ENCODE data around the gene SRC. TPM values are rescaled to one million over a fixed set of nuclear protein-coding genes. Genes with fewer than 3 reads are reported as not detected.

The SRC gene
- total and polyA plus RNA-seq, 2 of the 8 experiments (the other 6 are each of a cell fraction or from before 2014, with no cell fraction given) = 27.6 to 28.8 TPM

DNA sequence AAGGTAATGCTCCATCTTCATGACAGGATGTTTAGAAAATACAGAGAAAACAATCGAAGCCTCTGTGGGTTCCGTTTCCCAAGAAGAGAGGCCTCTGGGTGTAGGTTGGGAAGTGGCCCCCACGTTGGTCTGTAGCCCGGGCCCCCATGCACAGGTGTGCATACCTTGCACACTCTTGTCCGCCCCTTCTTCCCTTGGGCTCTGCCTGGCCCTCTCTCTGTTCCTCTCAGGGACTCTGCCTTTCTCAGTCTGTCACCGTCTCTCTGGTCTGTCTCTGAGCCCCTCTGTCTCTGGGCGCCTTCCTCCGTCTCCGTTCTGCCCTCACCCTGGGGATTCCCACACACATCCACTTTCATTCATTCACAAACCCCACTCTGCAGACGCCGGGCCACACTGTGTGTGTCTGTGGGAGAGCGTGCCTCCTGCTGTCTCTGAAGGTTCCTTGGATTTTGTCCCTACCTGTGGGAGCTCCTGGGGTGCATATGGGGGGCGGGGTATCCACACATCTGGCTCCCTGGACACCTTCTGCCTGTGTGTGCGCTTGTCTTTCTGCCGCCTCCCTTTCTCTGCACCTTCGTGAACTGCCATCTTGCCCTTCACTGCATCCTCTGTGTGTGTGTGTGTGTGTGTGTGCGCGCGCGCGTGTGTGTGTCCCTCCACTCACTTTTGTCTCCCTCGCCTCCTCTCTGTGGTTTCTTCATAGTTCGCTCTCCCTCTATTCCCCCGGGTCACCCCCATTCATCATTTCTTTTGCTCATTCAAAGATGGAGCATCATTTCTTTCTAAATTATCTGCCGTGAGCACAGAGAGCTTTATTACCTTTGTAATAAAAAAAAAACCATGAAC lies 75.3 kb downstream of the SRC start:
- Histone ChIP-seq H2BK120ac (replicated peaks; ENCODE audit: low read depth, low read length) (no peak overlapping the region), H3K18ac (ENCODE audit: extremely low read depth, low read length) (peak overlapping the region; percentile 32; the same call in 1 of the 2 replicates), H3K23me2 (ENCODE audit: low read depth, low read length) (peaks cover 7% of the 10 kb centered on the region; the same call in 1 of the 2 replicates), H3K56ac (replicated peaks; ENCODE audit: insufficient read length, low read depth, low read length) (no peak overlapping the region), H3K27me3 (replicated peaks in 1 of 4; ENCODE audit: control insufficient read depth in 3 of 4, extremely low read depth in 1 of 4, insufficient read depth in 3 of 4, low read length in 3 of 4) (no peaks in the 10 kb centered on the region; a peak in 1 of 7 replicates), H2AK5ac (ENCODE audit: low read depth, low read length) (0 out of 2 replicates have a peak overlapping the region, but pooled peaks have one; percentile 87), H3K9me3 (ENCODE audit: insufficient read depth in 2 of 2, low read depth in 1 of 2, low read length in 1 of 2) (no peaks in the 10 kb centered on the region), H3K4me2 (ENCODE audit: insufficient read depth in 1 of 2, low read depth in 2 of 2, low read length in 2 of 2) (peak overlapping the region in 1 of 2 experiments; percentile 6; a peak in 2 of 4 replicates), H4K8ac (ENCODE audit: extremely low read depth, insufficient read depth, low read length) (peak overlapping the region; percentile 5; the same call in 1 of the 2 replicates), H4K5ac (ENCODE audit: insufficient read length, low read depth, low read length) (no peak overlapping the region), H2AFZ (ENCODE audit: low read length) (no peak overlapping the region), H4K91ac (replicated peaks; ENCODE audit: insufficient read length, low read length) (no peak overlapping the region), H2BK20ac (ENCODE audit: low read length) (no peak overlapping the region), H3K4me3 (ENCODE audit: extremely low read depth in 1 of 4, insufficient read depth in 2 of 4, low read depth in 3 of 4, low read length in 4 of 4) (no peak overlapping the region), H3K27ac (ENCODE audit: low read depth, low read length) (no peak overlapping the region), H3K79me2 (ENCODE audit: control insufficient read depth in 1 of 2, insufficient read depth in 2 of 2, low read length in 2 of 2) (no peaks in the 10 kb centered on the region), H3K4ac (replicated peaks; ENCODE audit: insufficient read length, low read depth, low read length) (no peak overlapping the region), H3K23ac (ENCODE audit: insufficient read length) (no peak overlapping the region), H4K20me1 (replicated peaks in 1 of 2; ENCODE audit: control insufficient read depth in 1 of 2, insufficient read depth in 2 of 2, low read length in 2 of 2) (no peaks in the 10 kb centered on the region), H3K36me3 (ENCODE audit: control insufficient read depth in 2 of 4, insufficient read depth in 4 of 4, low read length in 3 of 4) (no peaks in the 10 kb centered on the region; a peak in 1 of 8 replicates), H3K9ac (replicated peaks in 1 of 4; ENCODE audit: extremely low read depth in 1 of 4, low read depth in 3 of 4, low read length in 3 of 4) (no peak overlapping the region; a peak in 1 of 7 replicates), H2BK12ac (ENCODE audit: low read depth, low read length) (peak overlapping the region; percentile 75), H3K79me1 (ENCODE audit: low read depth, low read length) (peaks cover 3% of the 10 kb centered on the region; the same call in 1 of the 2 replicates), H2BK5ac (ENCODE audit: low read depth, low read length) (no peak overlapping the region; the same call in 1 of the 2 replicates), H3K4me1 (replicated peaks in 1 of 4; ENCODE audit: control insufficient read depth in 3 of 4, insufficient read depth in 4 of 4, low read length in 3 of 4) (peaks cover 0 to 36% (median 17%) of the 10 kb centered on the region in 4 experiments; a peak in 6 of 7 replicates), H2BK15ac (ENCODE audit: low read length) (no peak overlapping the region; the same call in 1 of the 2 replicates), H3K14ac (ENCODE audit: insufficient read length) (no peak overlapping the region)
- ChIA-PET CTCF (ENCODE audit: partially characterized antibody) (interaction anchor here (1.3 to 2.4 kb wide), 2 partner anchors 24 to 48 kb away, joined by 3 to 8 read pairs; no protein-coding TSS in a partner anchor), POLR2A (ENCODE audit: partially characterized antibody) (interaction anchor here (1.2 to 1.4 kb wide), 4 partner anchors 17 to 152 kb away, joined by 3 to 5 read pairs (median 3); no protein-coding TSS in a partner anchor)
- 79% methylated on average over 24 of the region's 25 CpGs; no CpG with 5 or more reads in 1 of the 2 experiments for WGBS, 2 experiments (ENCODE audit: extremely low coverage in 1 of 2, insufficient coverage in 1 of 2, insufficient read length in 1 of 2, insufficient replicate concordance in 2 of 2, low coverage in 1 of 2, low lambda C conversion rate in 2 of 2, missing lambda C conversion rate in 1 of 2)
- FAIRE-seq = no peak
- no peak for DNase-seq (ENCODE audit: low read depth in 1 of 2, low spot score in 2 of 2)
- no peak for TF ChIP-seq JUND (IDR thresholded peaks at IDR 0.05; ENCODE audit: low read length)
- no peak for TF ChIP-seq SP1 (IDR thresholded peaks at IDR 0.05; ENCODE audit: low read depth, low read length)
- no peak for TF ChIP-seq CEBPB (IDR thresholded peaks at IDR 0.05; ENCODE audit: low read depth, low read length)
- no peak for TF ChIP-seq SRF (IDR thresholded peaks at IDR 0.05; ENCODE audit: low read depth, low read length)
- TF ChIP-seq TAF7 (optimal IDR thresholded peaks at IDR 0.05; ENCODE audit: borderline replicate concordance, low read depth, low read length) = no peak
- no peak for TF ChIP-seq RBBP5 (IDR thresholded peaks at IDR 0.05; ENCODE audit: borderline replicate concordance, low read depth, low read length)
- TF ChIP-seq ASH2L (IDR thresholded peaks at IDR 0.05; ENCODE audit: low read length) = no peak
- no peak for TF ChIP-seq EGR1 (IDR thresholded peaks at IDR 0.05; ENCODE audit: borderline replicate concordance, low read depth, low read length)
- TF ChIP-seq TAF1 (IDR thresholded peaks at IDR 0.05; ENCODE audit: low read depth, low read length) = no peak
- TF ChIP-seq SP4 (IDR thresholded peaks at IDR 0.05; ENCODE audit: low read length) = no peak
- no peak for TF ChIP-seq NRF1 (IDR thresholded peaks at IDR 0.05; ENCODE audit: low read depth, low read length)
- no peak for TF ChIP-seq BACH1 (IDR thresholded peaks at IDR 0.05; ENCODE audit: low read length)

Measured in H1 (cell line).